ENCODE results near the gene CASP10.
"Not testable (repeated sequence)": the region's sequence is repeated elsewhere in the genome, so short reads cannot be mapped to it uniquely, and the experiment has no call there.

Gene CASP10

DNA sequence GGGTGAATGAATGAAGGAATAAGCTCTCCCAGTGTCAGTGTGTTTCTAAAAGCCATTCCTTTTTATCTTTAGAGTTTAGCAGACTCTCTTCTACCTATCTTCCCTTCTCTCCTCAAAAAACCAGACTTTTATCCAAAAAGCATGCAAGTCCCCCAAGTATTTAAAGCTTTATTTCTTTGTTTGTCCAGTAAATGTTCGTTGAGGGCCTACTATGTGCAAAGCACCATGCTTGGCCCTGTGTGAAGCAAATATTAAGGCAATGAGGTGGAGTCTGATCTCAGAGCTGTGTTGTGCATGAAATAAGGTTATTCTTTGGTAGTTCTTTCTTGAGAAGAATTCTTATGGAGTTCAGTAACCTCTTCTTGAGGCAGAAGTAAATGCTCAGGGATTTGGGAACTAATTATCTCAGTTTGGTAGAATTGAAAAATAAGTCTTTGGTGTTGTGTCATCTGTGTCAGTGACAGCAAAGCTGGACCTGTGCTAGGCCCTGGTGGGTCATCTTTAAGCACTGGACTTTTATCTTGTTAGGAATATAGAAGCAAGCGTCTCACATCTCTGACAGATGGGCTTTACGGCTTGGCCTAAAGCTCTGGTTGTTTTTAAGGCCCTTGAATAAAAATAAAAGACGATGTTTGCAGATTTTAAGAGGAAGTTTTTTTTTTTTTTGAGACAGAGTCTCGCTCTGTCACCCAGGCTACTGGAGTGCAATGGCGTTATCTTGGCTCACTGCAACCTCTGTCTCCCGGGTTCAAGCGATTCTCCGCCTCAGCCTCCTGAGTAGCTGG lies 28.1 kb upstream of the CASP10 start:
- DNase-seq, result no peak

DNA sequence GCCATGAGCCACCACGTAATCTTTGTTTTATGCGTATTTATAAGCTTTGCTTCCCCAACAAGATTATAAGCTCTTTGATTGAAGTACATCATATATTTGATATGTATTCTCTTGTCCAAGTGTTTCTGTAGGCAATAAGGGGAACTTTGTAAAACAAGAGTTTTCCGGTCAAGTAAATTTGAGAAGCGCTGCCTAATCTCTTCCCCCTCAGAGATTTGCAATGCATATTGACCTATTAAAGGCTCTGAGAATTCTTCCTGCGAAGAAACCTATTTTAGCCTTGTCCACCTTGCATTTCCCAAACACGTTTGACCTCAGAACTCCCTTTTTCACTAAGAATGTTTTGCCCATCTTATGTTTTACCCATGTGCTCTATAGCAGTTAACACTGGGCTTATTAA lies 26.9 kb upstream of the CASP10 start:
- no peak for DNase-seq

DNA sequence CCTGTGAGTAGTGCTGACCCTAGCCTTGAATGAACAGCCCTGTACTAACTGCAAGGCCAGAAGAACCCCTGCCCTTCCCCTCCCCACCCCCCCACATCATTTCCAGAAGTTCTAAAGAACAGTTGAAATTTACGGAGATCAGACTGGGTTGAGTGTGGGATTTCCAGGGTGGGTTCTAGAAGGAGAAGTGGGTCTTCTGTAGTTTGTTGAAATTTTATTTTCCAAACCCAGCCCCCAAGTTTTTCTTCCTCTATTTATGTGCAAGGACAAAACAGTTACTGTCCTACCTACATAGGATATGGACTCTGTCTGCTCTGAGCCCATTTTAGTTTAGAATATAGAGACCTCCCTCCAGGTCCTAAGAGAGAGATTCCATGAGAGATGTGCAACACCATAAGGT lies 26.3 kb upstream of the CASP10 start:
- DNase-seq, result no peak

DNA sequence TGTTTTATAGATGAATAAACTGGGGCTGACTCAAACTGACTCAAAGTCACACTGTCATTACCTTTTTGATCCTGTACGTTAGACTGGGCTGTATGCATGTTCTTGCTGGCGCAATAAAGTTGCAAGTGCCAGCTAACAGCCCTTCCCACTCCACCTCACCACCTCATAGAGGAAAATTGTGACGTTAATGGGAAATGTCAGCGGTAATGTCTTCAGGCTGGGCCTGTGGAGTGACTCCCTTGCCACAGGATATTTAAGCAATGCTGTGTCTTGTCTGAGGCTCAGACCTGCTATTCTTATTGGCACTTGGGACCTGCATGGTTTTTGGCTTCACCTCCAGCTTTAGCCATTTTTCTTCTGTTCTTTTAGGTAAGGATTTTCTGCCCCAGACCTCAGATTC lies 25.2 kb upstream of the CASP10 start:
- DNase-seq, result peak in 1 of 56 donors; percentile 41

DNA sequence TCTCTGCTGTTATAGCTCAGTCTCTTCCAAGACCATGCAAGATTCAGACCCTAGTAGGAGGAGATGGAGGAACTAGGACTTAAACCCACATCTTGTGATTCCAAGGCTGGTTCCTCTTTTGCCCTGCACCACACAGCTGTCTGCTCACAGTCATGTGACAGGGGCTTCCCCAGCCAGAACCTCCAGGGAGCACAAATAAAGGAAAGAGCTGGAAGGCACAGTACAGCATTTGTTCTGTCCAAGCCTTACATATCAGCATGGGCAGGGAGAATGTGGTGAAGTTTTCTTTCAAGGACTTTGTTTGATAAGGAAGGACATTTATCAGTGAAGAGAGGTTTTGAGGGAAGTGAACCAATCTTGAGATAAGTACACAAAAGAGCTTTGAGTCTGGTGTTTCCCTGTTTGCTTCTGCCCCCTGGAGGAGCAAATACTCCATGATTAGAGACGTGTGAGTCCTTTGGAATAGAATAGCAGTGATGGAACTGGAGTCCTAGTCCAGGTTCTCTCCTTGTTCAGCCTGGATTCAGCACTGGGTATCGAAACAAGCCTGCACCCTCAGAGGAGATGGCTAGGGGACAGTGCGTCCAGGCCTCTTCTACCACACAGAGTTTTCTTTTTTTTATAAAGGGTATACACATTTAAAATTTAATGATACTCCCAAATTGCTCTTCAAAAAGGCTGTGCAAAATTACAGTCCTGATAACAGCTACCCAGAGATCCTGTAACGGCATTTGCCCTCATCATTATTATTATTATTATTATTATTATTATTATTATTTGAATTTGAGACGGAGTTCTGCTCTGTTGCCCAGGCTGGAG lies 24.6 kb upstream of the CASP10 start:
- DNase-seq, result peak in 53 of 56 donors; percentile 13 to 90 (median 55)

DNA sequence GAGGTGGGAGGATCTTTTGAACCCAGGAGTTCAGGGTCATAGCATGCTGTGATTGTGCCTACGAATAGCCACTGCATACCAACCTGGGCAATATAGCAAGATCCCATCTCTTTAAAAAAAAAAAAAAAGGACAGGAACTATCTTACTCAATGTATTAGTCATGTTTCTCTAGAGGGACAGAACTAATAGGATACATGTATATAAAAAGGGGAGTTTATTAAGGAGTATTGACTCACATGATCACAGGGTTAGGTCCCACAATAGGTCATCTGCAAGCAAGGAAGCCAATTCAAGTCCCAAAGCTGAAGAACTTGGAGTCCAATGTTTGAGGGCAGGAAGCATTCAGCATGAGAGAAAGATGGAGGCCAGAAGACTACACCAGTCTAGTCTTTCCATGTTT lies 18.8 kb upstream of the CASP10 start:
- no peak for DNase-seq

DNA sequence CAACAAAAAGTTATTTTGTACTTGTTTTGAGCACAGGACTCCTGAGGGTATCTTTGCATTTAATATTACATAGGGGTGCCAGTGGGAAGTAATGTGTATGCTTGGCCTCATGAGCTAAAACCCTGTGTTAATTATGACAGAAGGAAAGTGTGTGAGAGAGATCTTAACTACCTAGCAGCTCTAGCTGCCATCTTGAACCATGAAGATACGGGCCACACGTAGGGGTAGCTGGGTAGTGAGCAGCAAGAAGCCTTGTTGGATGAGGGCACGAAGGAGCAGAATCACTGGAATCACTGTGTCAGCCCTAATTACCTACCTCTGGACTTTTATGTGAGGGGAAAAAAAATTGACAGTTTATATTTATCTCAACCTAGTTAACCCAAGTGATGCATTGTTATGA lies 15.4 kb upstream of the CASP10 start:
- no peak for DNase-seq

DNA sequence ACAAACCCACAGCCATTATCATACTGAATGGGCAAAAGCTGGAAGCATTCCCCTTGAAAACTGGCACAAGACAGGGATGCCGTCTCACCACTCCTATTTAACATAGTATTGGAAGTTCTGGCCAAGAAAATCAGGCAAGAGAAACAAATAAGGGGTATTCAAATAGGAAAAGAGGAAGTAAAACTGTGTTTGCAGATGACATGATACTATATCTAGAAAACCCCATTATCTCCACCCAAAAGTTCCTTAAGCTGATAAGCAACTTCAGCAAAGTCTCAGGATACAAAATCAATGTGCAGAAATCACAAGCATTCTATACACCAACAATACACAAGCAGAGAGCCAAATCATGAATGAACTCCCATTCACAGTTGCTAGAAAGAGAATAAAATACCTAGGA lies 14.4 kb upstream of the CASP10 start:
- not testable (repeated sequence) for DNase-seq

DNA sequence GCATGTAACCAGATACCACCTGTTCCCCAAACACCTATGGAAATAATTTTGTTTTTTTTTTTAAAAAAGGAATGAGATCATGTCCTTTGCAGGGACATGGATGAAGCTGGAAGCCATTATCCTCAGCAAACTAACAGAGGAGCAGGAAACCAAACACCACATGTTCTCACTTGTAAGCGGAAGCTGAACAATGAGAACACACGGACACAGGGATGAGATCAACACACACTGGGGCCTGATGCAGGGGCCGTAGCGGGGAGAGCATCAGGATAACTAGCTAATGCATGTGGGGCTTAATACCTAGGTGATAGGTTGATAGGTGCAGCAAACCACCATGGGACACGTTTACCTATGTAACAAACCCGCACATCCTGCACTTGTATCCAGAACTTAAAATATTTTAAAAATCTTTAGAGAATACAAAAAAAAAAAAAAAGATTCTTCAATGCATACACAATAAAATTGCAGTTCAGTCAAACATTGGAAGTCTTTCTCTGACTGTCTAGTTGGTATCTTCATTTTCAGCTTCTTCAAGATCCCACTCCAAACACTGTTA lies 11.6 kb upstream of the CASP10 start:
- DNase-seq, result no peak

DNA sequence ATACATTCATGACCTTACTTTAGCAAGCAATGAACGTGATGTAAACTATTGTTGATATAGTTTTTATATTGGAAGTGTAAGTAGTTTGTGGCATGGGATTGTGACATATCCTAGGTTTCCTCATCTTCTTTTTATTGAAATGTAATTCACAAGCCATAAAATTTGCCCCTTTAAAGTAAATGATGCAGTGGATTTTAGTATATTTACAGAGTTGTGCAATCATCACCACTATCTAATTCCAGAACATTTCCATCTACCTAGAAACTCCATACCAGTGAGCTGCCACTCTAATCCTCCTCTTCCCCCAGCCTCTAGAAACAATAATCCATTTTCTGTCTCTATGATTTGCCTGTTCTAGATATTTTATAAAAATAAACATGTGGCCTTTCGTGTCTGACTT lies 10.7 kb upstream of the CASP10 start:
- no peak for DNase-seq

DNA sequence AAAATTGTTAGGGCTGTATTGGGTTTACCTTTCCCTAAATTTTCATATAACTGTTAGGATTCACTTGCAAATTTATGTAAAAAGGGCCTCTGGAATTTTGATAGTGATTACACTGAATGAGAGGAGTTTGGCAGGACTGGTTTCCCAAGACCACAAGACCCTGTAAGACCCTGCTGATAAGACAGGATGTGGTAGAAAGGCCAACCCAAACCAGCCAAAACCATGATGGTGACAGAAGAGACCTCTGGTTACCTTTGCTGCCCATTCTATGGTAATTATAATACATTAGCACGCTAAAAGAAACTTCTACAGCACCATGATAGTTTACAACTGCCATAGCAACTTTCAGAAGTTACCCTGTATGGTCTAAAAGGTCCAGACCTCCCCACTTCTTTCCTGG lies 8.3 kb upstream of the CASP10 start:
- no peak for DNase-seq

DNA sequence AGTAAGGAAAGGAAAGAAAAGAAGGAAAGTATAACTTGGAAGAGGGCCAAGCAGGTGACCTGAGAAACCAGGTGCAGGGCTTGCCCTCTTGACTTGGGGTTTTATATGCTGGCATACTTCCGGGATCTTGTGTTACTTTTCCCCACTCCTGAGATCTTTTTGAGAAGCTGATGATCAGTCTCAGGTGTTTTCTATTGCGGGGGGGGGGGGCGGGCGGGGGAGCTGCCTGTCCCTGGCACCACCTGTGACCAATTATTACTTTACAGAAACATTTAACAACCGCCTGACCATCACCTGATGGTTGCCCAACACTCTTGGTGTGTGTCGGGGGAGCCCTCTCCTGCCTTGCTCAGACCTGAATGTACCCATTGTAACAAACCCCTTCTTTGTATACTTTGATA lies 6.9 kb upstream of the CASP10 start:
- no peak for DNase-seq

DNA sequence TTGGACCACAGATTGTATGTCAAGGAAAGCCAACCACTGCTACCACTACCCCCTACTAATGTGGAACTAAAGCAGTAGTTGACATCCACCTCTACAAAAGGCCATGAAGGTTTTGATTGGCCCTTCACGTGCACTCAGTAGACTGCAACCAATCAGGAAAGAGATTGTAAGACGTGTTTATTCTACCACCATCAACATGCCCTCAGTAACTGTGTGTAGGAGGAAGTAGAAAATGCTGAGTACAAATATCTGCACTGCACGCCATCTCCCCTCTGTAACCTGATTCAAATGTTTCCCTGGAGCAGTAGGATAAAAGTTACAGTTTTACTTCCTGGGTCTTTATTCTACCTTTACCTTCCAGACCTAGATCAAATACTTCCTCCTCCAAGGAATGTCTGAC lies 2.9 kb upstream of the CASP10 start:
- DNase-seq, result no peak

DNA sequence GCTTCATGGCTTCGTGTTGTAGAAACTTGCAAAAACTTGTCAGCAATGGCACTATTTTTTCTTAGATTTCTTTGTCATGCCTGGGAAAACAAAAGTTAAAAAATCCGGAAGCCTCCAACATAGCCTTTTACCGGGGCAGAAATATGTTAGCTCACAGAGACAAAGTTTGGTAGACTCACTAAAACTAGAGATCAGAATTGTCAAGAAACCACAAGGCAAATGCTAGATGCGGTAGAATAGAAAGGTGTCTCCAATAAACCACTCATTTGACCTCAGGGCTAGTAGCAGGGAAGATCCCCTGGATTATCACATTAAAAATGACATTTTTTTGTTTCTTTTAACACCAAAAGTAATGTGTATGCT lies 405 bp downstream of the CASP10 start:
- DNase-seq, result no peak

DNA sequence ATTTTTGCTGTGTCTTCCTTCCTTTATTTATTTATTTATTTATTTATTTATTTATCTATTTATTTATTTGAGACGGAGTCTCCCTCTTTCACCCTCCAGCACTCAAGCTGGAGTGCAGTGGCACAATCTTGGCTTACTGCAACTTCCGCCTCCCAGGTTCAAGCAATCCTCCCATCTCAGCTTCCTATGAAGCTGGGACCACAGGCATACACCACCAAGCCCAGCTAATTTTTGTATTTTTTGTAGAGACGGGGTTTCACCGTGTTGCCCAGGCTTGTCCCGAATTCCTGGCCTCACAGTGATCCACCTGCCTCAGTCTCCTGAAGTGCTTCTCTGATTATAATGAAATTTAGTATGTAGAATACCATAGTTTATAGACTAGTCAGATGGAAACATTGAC lies 894 bp downstream of the CASP10 start:
- DNase-seq, result not testable (repeated sequence)

DNA sequence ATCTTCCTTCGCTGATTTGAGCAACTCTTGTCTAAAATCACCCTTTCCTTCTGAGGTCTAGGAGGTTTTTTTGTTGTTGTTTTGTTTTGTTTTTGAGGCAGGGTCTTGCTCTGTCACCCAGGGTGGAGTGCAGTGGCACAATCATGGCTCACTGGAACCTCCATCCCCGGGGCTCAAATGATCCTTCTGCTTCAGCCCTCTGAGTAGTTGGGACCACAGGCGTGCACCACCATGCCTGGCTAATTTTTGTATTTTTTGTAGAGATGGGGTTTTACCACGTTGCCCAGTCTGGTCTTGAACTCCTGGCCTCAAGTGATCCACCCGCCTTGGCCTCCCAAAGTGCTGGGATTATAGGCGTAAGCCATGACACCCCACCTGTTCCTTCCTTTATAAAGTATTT lies 1.3 kb downstream of the CASP10 start:
- DNase-seq, result not testable (repeated sequence)

DNA sequence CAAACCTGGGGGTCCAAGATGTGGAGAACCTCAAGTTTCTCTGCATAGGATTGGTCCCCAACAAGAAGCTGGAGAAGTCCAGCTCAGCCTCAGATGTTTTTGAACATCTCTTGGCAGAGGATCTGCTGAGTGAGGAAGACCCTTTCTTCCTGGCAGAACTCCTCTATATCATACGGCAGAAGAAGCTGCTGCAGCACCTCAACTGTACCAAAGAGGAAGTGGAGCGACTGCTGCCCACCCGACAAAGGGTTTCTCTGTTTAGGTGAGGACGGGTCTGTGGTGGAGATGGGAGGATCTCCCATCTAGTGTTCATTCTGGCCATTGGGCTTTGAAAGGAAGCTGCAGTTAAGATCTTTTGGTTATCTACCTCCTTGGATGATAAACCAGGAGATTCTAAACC lies 2.9 kb downstream of the CASP10 start:
- DNase-seq, result no peak

DNA sequence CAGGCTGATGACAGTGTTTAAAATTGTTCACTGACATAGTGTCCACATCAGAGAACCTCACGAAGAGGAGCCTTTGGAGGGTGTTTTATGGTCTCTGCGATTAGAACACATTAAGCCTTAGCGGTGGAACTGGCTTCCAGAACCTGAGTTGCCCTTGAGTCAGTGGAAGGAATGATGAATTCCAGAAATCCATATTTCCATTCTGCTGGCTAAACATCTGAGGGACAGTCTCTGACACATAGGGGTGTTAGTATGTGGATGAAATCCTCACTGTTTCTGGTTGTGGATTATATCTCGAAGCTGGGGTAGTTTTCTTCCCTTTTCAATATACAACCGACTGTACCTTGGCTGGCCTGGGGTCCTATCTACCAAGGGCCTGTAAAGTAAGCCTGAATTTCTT lies 4.0 kb downstream of the CASP10 start:
- no peak for DNase-seq

DNA sequence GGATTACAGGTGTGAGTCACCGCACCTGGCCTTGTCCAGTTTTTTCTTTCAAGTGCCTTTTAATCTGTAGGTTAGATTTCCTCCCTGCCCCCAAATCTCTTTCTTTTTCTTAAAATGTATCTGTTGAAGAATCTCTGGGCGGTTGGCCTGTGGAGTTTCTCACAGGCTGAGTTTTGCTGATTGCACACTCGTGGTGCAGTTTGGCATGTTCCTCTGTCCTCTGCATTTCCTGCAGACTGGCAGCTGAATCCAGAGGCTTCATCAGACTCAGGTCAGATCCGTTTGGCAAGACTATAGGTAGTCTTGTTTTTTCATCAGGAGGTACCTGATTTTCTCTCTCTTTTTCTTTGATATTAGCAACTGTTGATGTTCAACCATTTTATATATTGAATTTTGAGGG lies 5.5 kb downstream of the CASP10 start:
- DNase-seq, result no peak

DNA sequence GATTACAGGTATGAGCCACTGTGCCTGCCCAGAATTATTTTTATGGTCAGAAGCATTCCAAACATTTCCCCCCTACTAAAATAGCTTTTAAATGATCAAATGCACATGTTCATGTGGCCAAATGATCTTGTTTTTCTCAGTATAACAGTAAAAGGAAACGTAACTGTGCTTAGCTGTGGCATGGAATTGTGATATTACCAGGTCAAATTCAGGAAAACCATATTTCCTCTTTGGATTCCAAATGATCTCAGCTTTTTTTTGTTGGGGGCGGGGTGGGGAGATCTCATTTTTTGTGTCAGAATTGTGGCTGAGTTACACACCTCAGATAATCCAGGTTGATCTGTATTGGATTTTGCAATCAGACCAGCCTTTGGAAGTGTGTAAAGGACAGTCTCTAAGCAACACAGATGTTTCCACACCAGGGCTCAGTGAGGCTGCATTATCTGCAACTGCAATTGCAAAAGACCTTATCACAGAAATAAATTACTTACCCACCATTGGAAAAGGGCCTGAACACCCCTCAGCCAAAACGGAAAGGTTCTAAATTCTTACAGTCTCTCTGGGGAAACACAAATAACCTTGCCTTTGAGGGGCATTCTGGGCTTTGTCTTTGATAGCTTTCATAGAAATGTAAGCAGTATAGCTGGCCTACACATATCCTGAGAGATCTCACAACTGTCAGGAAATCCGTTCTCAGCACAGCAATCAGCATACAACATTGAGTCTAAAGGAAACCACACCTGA lies 8.4 kb downstream of the CASP10 start:
- DNase-seq, result no peak

DNA sequence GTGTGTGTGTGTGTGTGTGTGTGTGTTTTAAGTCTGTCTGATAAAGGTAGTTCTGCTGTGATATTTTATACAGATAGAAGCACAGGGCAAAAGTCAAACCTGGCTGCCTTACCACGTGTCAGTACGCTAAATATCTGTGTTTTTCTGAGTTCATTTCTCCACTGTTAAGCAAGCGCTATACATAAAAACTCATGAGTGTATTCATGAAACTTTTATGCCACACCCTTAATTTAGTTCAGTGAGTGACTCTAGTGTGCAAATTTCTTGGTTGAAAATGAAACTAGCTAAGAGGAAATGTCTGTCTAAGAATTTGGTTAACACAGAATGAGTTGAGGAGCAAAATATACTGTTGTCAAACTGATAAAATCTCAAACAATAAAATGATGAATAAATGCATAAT lies 11.2 kb downstream of the CASP10 start:
- peak in 1 of 56 donors; percentile 0 for DNase-seq

DNA sequence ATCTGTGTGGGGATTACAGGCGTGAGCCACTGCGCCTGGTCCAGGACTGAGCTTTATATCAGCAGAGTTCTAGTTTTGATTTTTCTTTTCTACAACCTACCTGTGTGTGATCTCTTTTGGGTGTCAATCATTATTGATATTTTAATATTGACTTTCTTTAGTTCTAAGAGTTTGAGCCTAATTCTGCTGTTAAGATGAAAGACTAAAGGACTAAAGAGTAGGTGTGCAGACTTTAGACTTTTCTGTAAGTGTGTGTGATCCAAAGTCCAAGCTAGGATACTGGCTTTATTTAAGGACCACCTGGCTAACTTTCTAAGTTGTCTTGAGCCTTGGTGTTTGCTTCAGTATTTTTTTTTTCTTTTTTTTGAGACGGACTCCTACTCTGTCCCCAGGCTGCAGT lies 12.4 kb downstream of the CASP10 start:
- DNase-seq, result no peak
